GM08714 (cell line): ENCODE results near the gene ADGRG7.

ENCODE experiments used
- H3K4me3 ChIP-seq: fragments of 200-500 bp; sonication (Bioruptor generic); 2 replicates; pipeline ENCODE4 v1.5.1; 2014; ENCODE audit warnings: mild to moderate bottlenecking, low read length, inconsistent platforms
- ZNF274 ChIP-seq: IDR thresholded peaks from 2 replicates; pipeline ENCODE4 v1.6.1; 2012; ENCODE audit warnings: mild to moderate bottlenecking, low read depth, low read length

The ADGRG7 gene

DNA sequence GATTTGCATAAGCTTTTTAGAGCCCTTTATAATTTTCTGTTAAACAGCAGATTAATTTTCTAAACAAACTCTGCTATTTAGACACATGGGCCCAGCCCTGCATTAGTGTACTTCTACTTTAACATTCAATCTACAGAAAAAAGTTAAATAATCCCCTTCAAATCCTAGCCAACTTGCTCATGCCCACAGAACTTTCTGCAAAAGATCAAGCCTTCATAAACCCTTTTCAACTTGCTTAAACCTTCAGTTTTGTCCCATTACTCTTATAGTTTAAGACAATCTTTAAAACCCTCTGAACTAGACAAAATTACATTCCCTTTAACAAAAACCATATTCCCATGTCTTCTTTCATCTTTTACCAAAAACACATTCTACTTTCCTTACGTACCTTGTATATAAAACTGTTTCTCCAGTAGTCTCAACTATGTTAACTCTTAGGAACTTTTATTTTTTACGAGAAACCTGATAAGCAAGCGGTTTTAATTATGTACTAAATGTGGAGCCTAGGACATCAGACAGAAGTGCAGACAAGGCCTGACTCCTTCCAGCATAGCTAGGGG, 25.2 kb upstream of the ADGRG7 start:
- no peak overlapping the region for H3K4me3 ChIP-seq
- no peak for TF ChIP-seq ZNF274

DNA sequence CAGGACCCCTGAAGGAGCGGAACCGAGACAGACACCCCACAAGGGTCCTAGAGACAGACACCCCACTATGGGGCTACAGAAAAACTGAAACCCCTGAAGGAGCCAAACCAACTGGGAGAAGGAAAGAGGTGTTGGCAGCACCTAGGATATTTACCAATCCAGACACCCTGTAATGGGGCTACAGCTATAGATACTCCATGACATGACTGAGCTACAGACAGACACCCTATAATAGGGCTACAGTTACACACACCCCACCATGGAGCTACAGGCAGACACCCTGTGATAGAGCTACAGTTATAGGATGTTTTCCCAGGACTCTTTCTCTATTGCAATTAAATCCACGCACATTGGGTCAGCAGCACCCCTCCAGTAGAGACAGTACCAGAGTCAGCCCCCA, 22.6 kb upstream of the ADGRG7 start:
- H3K4me3 ChIP-seq: no peak overlapping the region
- TF ChIP-seq ZNF274: no peak

DNA sequence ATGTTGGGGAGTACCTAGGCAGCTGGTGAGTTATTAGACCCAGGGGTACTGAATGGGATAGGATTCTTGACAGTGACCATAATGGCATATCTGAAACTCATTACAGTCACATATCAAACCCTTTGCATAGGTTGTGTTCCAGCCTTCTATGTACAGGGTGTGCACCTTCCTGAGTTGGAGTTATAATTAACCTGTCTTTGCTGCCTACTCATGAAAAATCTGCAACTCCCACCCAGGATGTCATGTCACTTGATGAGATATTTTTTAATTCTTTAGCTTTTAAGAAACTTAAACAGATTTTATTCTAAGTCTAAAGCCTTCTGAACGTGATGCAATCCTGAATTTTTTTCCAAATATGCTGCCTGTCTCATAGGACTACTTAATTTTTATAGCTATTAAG, 21.1 kb upstream of the ADGRG7 start:
- no peak overlapping the region for H3K4me3 ChIP-seq
- no peak for TF ChIP-seq ZNF274

DNA sequence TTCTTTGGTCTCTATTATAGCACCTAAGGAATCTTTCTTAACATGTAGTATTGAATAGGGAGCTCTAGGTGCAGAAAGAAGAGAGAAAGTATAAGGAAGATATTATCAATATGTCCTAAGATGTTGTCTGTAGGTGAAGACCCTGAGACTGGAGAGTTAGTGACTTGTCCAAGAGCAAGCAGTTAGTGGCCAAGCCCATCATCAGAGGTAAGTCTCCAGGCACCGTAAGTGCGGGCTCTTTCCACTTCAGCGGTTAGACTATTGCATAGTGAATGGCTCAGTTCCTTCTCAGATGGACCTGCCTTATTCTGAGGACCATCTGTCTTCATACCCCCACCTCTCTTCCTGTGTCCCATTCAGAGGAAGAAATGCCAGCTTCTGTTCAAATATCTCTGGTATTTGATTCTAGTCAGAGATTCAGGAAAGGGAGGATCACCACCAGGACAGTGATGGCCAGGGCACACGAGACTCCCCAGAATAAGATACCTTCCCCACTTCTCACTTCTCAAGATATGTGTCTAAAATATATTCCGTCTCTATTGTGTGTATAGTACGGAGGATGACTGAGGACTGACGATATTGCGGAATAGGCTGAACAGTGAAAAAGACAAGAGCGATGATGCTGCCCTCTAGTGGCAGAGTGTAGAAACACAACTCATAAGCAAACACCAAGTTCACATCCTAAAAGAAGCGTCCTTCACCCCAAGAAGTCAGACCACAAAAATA, 19.1 kb upstream of the ADGRG7 start:
- no peak for TF ChIP-seq ZNF274
- no peak overlapping the region for H3K4me3 ChIP-seq

DNA sequence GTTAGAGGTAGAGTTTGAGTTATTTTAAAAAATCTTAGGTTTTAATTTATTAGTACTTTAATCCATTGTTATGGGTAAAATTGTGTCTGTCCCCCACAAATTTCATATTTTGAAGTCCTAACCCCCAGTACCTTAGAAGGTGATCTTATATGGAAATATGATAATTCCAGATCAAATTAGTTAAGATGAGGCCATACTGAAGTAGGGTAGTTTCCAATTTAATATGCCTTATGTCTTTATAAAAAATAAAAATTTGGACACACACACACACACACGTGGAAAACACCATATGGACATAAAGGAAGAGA, 18.6 kb upstream of the ADGRG7 start:
- H3K4me3 ChIP-seq: no peak overlapping the region
- no peak for TF ChIP-seq ZNF274

DNA sequence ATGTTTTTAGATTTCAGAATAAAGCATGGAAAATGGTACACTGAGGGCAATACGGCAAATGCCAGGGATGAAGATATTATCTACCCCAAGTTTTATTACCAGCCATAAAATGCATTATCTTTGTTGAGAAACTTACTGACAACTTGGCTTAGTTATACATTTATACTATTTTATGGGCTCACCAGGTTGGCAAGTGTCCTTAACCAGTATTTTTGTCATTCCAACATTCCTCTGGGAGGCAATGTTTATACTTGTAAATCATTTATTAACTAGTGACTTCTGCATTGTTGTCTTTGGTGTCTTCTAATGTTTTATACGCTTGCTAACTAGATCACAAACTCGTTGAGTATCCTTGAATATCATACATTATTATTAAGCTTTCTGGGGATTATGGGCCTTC, 18.0 kb upstream of the ADGRG7 start:
- TF ChIP-seq ZNF274: no peak
- no peak overlapping the region for H3K4me3 ChIP-seq

DNA sequence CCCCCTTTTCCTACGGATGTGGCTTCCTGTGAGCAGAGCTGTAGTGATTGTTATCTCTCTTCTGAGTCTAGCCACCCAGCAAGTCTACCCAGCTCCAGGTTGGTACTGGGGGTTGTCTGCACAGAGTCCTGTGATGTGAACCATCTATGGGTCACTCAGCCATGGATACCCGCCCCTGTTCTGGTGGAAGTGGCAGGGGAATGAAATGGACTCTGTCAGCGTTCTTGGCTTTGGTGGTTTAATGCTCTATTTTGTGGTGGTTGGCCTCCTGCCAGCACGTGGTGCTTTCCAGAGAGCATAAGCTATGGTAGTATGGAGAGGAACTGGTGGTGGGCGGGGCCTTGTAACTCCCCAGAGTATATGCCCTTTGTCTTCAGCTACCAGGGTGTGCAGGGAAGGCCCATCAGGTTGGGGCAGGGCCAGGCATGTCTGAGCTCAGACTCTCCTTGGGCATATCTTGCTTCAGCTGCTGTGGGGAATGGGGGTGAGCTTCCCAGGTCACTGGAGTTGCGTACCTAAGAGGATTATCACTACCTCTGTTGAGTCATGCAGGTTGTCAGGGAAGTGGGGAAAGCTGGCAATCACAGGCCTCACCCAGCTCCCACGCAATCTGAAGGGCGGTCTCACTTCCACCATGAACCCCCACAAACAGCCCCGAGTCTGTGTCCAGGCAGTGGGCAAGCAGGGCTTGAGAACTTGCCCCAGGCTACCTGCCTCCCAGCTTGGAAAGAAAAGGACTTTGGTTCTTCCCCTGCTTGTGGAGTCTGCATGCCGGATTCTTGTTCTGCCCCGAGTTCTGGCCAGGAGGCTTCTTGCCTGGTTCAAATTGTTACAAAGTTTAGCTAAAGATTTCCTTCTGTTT, 9.0 kb upstream of the ADGRG7 start:
- H3K4me3 ChIP-seq: no peak overlapping the region
- no peak for TF ChIP-seq ZNF274

DNA sequence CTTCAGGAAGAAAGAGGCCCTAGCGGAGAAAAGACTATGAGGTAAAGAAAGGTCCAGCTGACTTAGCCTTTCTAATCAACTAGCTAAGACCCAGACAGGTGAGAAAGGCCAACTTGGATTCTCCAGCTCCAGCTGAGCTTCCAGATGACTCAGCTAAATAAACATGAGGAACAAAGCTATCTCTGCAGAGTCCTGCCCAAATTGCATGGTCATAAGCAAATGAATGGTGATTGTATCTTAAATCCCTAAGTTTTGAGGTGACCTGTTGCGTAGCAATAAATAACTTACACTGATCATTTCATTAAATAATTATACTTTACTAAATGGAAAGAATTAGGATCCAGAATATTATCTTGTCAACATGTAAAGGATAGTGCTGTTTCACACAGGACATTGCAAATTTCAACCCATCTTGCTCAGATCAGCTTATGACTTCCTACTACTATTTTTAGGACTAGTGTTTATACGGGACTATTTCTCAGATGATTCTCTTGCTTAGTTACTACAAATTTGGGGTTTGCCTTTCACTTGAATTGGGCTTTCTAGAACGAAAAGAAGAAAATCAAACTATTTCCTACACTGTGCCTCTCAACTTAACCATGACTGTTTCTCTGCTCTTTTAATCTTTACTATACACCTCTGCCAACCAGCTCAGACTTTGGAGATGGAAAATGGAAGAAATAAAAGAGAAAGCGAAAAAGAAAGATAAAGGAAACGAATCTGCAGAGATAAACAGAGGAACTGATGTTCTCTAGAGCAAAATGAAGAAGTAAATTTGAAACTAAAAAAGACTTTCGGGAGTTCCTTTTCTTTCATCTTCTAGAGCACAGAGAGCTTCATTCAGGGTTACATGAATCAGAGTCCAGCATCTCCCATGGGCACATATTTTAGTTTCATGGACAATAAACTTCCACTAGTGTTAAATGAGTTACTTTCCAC, 6.6 kb upstream of the ADGRG7 start:
- TF ChIP-seq ZNF274: no peak
- peak overlapping the region; percentile 79 for H3K4me3 ChIP-seq

DNA sequence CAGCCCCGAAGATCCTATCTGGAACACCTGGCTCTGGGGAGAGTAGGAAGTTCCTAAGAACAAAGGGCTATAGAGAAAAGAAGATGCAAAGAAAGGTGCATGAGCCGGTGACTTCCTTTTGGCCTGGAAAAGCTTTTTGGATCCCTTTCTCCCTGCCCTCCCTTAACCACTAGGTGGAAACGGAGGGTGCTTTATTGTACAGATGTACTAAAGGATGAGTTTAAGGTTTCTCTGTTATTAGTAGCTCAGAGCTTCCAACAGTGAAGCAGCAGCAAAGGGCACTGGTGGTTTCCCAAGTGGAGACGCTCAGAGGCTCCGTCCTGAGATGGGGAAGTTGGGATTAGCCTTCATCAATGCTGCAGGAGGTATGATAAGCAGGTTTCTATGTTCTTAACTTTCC, 5.9 kb upstream of the ADGRG7 start:
- no peak for TF ChIP-seq ZNF274
- H3K4me3 ChIP-seq: peak overlapping the region; percentile 79

DNA sequence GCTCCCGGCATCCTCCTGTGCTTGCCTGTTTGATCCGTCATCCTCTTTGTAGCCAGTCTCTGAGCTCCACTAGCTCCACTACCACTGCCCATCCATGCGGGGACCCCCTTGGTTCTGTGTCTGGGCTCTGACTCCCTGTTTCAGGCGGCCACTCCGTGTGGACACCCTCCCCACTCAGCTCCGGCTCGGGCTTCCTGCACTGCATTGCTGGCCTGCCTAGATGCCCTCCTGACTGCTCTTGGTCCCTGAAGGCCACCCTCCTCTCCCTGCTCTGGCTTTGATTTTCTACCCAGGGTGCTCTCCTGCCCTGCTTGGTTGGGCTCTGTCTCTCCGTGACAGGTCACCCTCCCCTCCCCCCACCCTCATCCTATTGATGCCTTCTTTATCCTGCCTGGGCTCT, 4.0 kb upstream of the ADGRG7 start:
- TF ChIP-seq ZNF274: no peak

DNA sequence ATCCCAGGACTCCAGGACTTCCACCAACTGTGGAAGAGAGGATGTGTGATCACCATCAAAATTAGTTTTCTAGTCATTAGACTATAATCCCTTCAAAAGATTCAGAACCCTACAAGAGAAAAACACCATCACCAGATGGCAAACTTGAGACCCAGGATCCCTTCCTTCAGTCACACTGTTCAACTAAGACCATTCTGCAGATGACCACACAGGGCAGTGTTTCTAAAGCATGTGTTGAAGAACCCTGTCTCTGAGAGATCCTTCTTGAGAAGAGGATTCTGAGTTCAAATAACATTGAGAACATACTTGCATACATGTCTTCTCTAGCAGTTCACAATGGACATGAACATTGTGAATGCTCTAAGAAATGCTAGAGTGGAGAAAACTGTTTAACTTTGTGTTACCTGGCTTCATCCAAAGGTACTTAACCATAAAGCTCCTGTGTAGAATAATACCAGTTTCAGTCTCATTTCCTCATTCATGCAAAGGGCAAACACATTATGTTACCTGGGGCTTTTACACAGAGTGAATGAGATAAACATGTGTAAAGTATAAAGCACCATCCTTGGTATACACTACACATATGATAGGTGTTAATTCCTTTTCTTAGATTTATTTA, 2.4 kb upstream of the ADGRG7 start:
- no peak for TF ChIP-seq ZNF274
- H3K4me3 ChIP-seq: no peak overlapping the region

More for the DNA sequence above, 4.0 kb upstream of the ADGRG7 start:
- no peak overlapping the region for H3K4me3 ChIP-seq

DNA sequence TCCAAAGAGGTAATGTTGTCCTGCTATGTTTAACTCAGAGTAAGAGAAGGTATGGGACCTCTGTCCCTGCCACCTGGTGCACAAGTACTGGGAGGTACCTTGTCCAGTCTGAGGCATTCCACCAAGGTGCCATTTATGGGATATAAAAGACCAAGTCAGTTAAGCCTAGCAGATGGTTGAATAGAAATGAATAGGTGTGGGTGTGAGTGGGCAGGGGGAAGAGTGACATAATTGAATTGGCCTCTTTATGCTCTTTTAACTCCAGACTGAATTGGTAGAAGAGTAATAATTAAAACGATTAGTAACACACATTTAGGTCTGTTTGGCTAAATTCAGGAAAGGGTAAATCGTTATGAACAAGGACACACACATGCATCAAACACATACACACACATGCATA, 562 bp downstream of the ADGRG7 start:
- TF ChIP-seq ZNF274: no peak
- no peak overlapping the region for H3K4me3 ChIP-seq

DNA sequence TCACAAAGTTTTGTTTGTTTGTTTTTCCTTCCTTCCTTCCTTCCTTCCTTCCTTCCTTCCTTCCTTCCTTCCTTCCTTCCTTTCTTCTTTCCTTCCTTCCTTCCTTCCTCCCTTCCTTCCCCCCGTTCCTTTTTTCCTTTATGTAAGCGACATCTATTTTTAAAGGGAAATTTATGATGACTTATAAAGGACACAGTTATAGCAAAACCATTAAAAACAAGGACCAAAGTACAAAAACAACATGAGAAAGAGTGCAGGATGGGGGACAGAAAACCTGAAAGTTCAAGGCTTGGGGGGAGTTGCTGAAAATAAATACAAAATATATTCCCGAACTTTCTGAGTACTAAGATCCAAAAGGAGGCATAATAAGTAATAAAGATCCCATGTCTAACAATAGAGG, 1.8 kb downstream of the ADGRG7 start:
- no peak overlapping the region for H3K4me3 ChIP-seq
- no peak for TF ChIP-seq ZNF274

DNA sequence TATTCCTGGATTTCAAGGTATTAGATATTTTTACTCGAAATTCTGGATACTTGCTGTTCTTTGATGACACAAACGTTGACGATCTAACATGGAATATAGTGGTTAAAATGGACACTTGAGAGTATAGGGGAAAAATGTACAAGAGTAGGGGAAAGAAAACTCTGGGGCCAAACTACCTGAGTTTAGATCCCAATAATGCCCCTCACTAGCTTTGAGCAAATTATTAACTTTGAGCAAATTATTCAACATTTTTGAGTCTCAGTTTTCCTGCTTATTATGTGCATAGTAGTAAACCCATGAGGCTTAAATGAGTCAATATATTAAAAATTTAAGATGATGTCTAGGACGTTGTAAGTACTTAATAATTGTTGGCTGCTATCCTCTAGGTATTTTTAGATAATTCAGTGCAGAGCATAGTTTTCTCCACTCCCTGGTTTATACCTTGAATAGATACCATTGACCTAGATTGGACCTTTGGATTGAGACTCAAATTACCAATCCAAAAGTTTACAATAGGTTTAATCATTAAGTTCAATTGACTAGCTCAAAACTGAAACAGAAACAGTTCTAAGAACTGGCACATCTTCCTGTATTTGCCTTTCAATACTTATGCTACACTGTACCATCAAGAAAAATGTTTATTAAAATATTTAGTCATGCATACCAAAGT, 4.5 kb downstream of the ADGRG7 start:
- TF ChIP-seq ZNF274: no peak
- H3K4me3 ChIP-seq: no peak overlapping the region
